Fibroblast of lung (primary cell): Measurements from ENCODE around the gene TRAFD1.

ENCODE experiments used
- CTCF ChIP-seq, 2 donors: IDR thresholded peaks in 1 of 2; conservative IDR thresholded peaks in 1 of 2; 1 replicate in 1 of 2; 2 replicates in 1 of 2; pipeline ENCODE4 v1.5.1; 2011 to 2012; ENCODE audit warnings: low read length in 2 of 2, control low read depth in 1 of 2, inconsistent platforms in 1 of 2, low read depth in 1 of 2, mild to moderate bottlenecking in 1 of 2
- EZH2 ChIP-seq: IDR thresholded peaks from 2 replicates; pipeline ENCODE4 v1.5.1; 2012; ENCODE audit warnings: low read length, control low read depth, mild to moderate bottlenecking; ENCODE audit errors: missing control alignments

- TF ChIP-seq EZH2 (no peak), CTCF (conservative IDR thresholded peaks at IDR 0.05 in 1 of 2, IDR thresholded peaks at IDR 0.05 in 1 of 2; ENCODE audit: low read depth in 1 of 2, low read length in 2 of 2) (no peak)
Observed at GRCh38 chr12:112153893-112154219, 28.5 kb downstream of the TRAFD1 start.
